Measurements from ENCODE around the gene NLGN3. TPM values are rescaled to one million over a fixed set of nuclear protein-coding genes. Genes with fewer than 3 reads are reported as not detected.

Gene NLGN3
- total RNA-seq, 1 donor from 2014 or later, result 0.13 TPM

GRCh38 chrX:71182871-71183270, 38.2 kb downstream of the NLGN3 start:
- no peak for TF ChIP-seq CTCF (IDR thresholded peaks at IDR 0.05; ENCODE audit: insufficient read depth, low read length, poor library complexity, severe bottlenecking)
- no peaks in the 10 kb centered on the region for H3K36me3 ChIP-seq (ENCODE audit: control insufficient read depth, insufficient read depth, low read length)
- no peak for DNase-seq (ENCODE audit: low read depth)
- no peak overlapping the region for H3K4me3 ChIP-seq (ENCODE audit: low read depth, low read length)
- H3K27me3 ChIP-seq (ENCODE audit: control insufficient read depth, insufficient read depth, low read length), result no peaks in the 10 kb centered on the region

GRCh38 chrX:71183341-71183740, 38.7 kb downstream of the NLGN3 start:
- no peak for TF ChIP-seq CTCF (IDR thresholded peaks at IDR 0.05; ENCODE audit: insufficient read depth, low read length, poor library complexity, severe bottlenecking)
- Histone ChIP-seq H3K27me3 (ENCODE audit: control insufficient read depth, insufficient read depth, low read length) (no peaks in the 10 kb centered on the region), H3K4me3 (ENCODE audit: low read depth, low read length) (no peak overlapping the region), H3K36me3 (ENCODE audit: control insufficient read depth, insufficient read depth, low read length) (no peaks in the 10 kb centered on the region)
- no peak for DNase-seq (ENCODE audit: low read depth)

GRCh38 chrX:71184092-71184491, 39.5 kb downstream of the NLGN3 start:
- no peaks in the 10 kb centered on the region for H3K27me3 ChIP-seq (ENCODE audit: control insufficient read depth, insufficient read depth, low read length)
- no peak for DNase-seq (ENCODE audit: low read depth)
- no peak overlapping the region for H3K4me3 ChIP-seq (ENCODE audit: low read depth, low read length)
- TF ChIP-seq CTCF (IDR thresholded peaks at IDR 0.05; ENCODE audit: insufficient read depth, low read length, poor library complexity, severe bottlenecking), result no peak
- no peaks in the 10 kb centered on the region for H3K36me3 ChIP-seq (ENCODE audit: control insufficient read depth, insufficient read depth, low read length)

GRCh38 chrX:71184803-71185495, 40.3 kb downstream of the NLGN3 start:
- H3K4me3 ChIP-seq (ENCODE audit: low read depth, low read length), result no peak overlapping the region
- H3K36me3 ChIP-seq (ENCODE audit: control insufficient read depth, insufficient read depth, low read length), result no peaks in the 10 kb centered on the region
- DNase-seq (ENCODE audit: low read depth), result no peak
- no peak for TF ChIP-seq CTCF (IDR thresholded peaks at IDR 0.05; ENCODE audit: insufficient read depth, low read length, poor library complexity, severe bottlenecking)
- H3K27me3 ChIP-seq (ENCODE audit: control insufficient read depth, insufficient read depth, low read length), result no peaks in the 10 kb centered on the region

GRCh38 chrX:71191248-71191647, 46.6 kb downstream of the NLGN3 start:
- no peak for TF ChIP-seq CTCF (IDR thresholded peaks at IDR 0.05; ENCODE audit: insufficient read depth, low read length, poor library complexity, severe bottlenecking)
- DNase-seq (ENCODE audit: low read depth), result no peak
- H3K4me3 ChIP-seq (ENCODE audit: low read depth, low read length), result no peak overlapping the region
- no peaks in the 10 kb centered on the region for H3K27me3 ChIP-seq (ENCODE audit: control insufficient read depth, insufficient read depth, low read length)
- H3K36me3 ChIP-seq (ENCODE audit: control insufficient read depth, insufficient read depth, low read length), result no peaks in the 10 kb centered on the region
